Measurements from ENCODE around the gene CYCS.
"Not testable (repeated sequence)": the region's sequence is repeated elsewhere in the genome, so short reads cannot be mapped to it uniquely, and the experiment has no call there.

CYCS gene

GRCh38 chr7:25125137-25125946 is at the start of gene CYCS:
CYCS (minus strand) TSS chr7:25125260; CDS start chr7:25124119, 1,141 bp downstream.
- peak within 1 kb of the TSS; percentile 99 for H3K27ac Mint-ChIP-seq

GRCh38 chr7:25173184-25173583 is 48.1 kb upstream of the CYCS start:
- Mint-ChIP-seq H3K4me3 (no peak overlapping the region), H3K9me3 (no peaks in the 10 kb centered on the region), H3K4me1 (no peaks in the 10 kb centered on the region), H3K27me3 (no peaks in the 10 kb centered on the region), H3K27ac (no peak overlapping the region), H3K36me3 (peaks cover 16% of the 10 kb centered on the region)

More at GRCh38 chr7:25125137-25125946, at the start of gene CYCS:
- no peaks in the 10 kb centered on the region for H3K27me3 Mint-ChIP-seq
- H3K4me1 Mint-ChIP-seq: peaks cover 25% of the 10 kb centered on the region
- H3K4me3 Mint-ChIP-seq: peak within 1 kb of the TSS; percentile 97
- H3K36me3 Mint-ChIP-seq: peaks cover 27% of the 10 kb centered on the region
- no peaks in the 10 kb centered on the region for H3K9me3 Mint-ChIP-seq

GRCh38 chr7:25171516-25171915 is 46.5 kb upstream of the CYCS start:
- H3K36me3 Mint-ChIP-seq: peaks cover 14% of the 10 kb centered on the region
- no peak overlapping the region for H3K4me3 Mint-ChIP-seq
- H3K4me1 Mint-ChIP-seq: no peaks in the 10 kb centered on the region
- no peak overlapping the region for H3K27ac Mint-ChIP-seq
- H3K9me3 Mint-ChIP-seq: no peaks in the 10 kb centered on the region
- no peaks in the 10 kb centered on the region for H3K27me3 Mint-ChIP-seq

- Mint-ChIP-seq H3K36me3 (peaks cover 14% of the 10 kb centered on the region), H3K27ac (no peak overlapping the region), H3K9me3 (no peaks in the 10 kb centered on the region), H3K4me3 (no peak overlapping the region), H3K4me1 (no peaks in the 10 kb centered on the region), H3K27me3 (no peaks in the 10 kb centered on the region)
These were observed 46.0 kb upstream of the CYCS start for GRCh38 chr7:25171071-25171470.

GRCh38 chr7:25169683-25170082 is 44.6 kb upstream of the CYCS start:
- Mint-ChIP-seq H3K36me3 (peaks cover 14% of the 10 kb centered on the region), H3K4me3 (no peak overlapping the region), H3K27me3 (no peaks in the 10 kb centered on the region), H3K9me3 (no peaks in the 10 kb centered on the region), H3K4me1 (no peaks in the 10 kb centered on the region), H3K27ac (no peak overlapping the region)

- no peak overlapping the region for H3K27ac Mint-ChIP-seq
- no peak overlapping the region for H3K4me3 Mint-ChIP-seq
- H3K4me1 Mint-ChIP-seq: no peaks in the 10 kb centered on the region
- peaks cover 11% of the 10 kb centered on the region for H3K36me3 Mint-ChIP-seq
- H3K27me3 Mint-ChIP-seq: no peaks in the 10 kb centered on the region
- H3K9me3 Mint-ChIP-seq: no peaks in the 10 kb centered on the region
These were observed 43.1 kb upstream of the CYCS start for GRCh38 chr7:25168145-25168544.

- Mint-ChIP-seq H3K9me3 (no peaks in the 10 kb centered on the region), H3K36me3 (peaks cover 9% of the 10 kb centered on the region), H3K27me3 (no peaks in the 10 kb centered on the region), H3K4me1 (no peaks in the 10 kb centered on the region), H3K27ac (no peak overlapping the region), H3K4me3 (no peak overlapping the region)
These were observed 42.3 kb upstream of the CYCS start for GRCh38 chr7:25167262-25167843.

GRCh38 chr7:25159983-25160596 is 35.0 kb upstream of the CYCS start:
- H3K36me3 Mint-ChIP-seq, H3K27ac Mint-ChIP-seq, H3K9me3 Mint-ChIP-seq, H3K4me3 Mint-ChIP-seq, H3K4me1 Mint-ChIP-seq, H3K27me3 Mint-ChIP-seq: not testable (repeated sequence)

- H3K4me1 Mint-ChIP-seq: no peaks in the 10 kb centered on the region
- no peaks in the 10 kb centered on the region for H3K9me3 Mint-ChIP-seq
- no peak overlapping the region for H3K4me3 Mint-ChIP-seq
- H3K36me3 Mint-ChIP-seq: peaks cover 16% of the 10 kb centered on the region
- H3K27me3 Mint-ChIP-seq: no peaks in the 10 kb centered on the region
- no peak overlapping the region for H3K27ac Mint-ChIP-seq
These were observed 33.9 kb upstream of the CYCS start for GRCh38 chr7:25158966-25159365.

- Mint-ChIP-seq H3K36me3 (peaks cover 27% of the 10 kb centered on the region), H3K27ac (no peak overlapping the region), H3K9me3 (no peaks in the 10 kb centered on the region), H3K4me1 (peaks cover 5% of the 10 kb centered on the region), H3K4me3 (no peak overlapping the region), H3K27me3 (no peaks in the 10 kb centered on the region)
These were observed 26.7 kb upstream of the CYCS start for GRCh38 chr7:25151773-25152172.

- Mint-ChIP-seq H3K4me1 (peaks cover 5% of the 10 kb centered on the region), H3K9me3 (no peaks in the 10 kb centered on the region), H3K4me3 (no peak overlapping the region), H3K27ac (no peak overlapping the region), H3K36me3 (peaks cover 26% of the 10 kb centered on the region), H3K27me3 (no peaks in the 10 kb centered on the region)
These were observed 24.8 kb upstream of the CYCS start for GRCh38 chr7:25149836-25150235.

- H3K36me3 Mint-ChIP-seq: peaks cover 19% of the 10 kb centered on the region
- H3K9me3 Mint-ChIP-seq: no peaks in the 10 kb centered on the region
- H3K4me1 Mint-ChIP-seq: peaks cover 5% of the 10 kb centered on the region
- no peaks in the 10 kb centered on the region for H3K27me3 Mint-ChIP-seq
- no peak overlapping the region for H3K27ac Mint-ChIP-seq
- H3K4me3 Mint-ChIP-seq: no peak overlapping the region
These were observed 23.9 kb upstream of the CYCS start for GRCh38 chr7:25148772-25149575.

GRCh38 chr7:25143763-25144162 is 18.7 kb upstream of the CYCS start:
- H3K4me3 Mint-ChIP-seq: no peak overlapping the region
- H3K36me3 Mint-ChIP-seq: peaks cover 3% of the 10 kb centered on the region
- H3K9me3 Mint-ChIP-seq: no peaks in the 10 kb centered on the region
- H3K27me3 Mint-ChIP-seq: no peaks in the 10 kb centered on the region
- no peak overlapping the region for H3K27ac Mint-ChIP-seq
- no peaks in the 10 kb centered on the region for H3K4me1 Mint-ChIP-seq

- H3K9me3 Mint-ChIP-seq: no peaks in the 10 kb centered on the region
- no peak overlapping the region for H3K4me3 Mint-ChIP-seq
- no peaks in the 10 kb centered on the region for H3K4me1 Mint-ChIP-seq
- no peak overlapping the region for H3K27ac Mint-ChIP-seq
- no peaks in the 10 kb centered on the region for H3K27me3 Mint-ChIP-seq
- no peaks in the 10 kb centered on the region for H3K36me3 Mint-ChIP-seq
These were observed 14.5 kb upstream of the CYCS start for GRCh38 chr7:25139536-25139935.

- H3K9me3 Mint-ChIP-seq: no peaks in the 10 kb centered on the region
- no peak overlapping the region for H3K27ac Mint-ChIP-seq
- H3K4me1 Mint-ChIP-seq: peaks cover 14% of the 10 kb centered on the region
- no peaks in the 10 kb centered on the region for H3K27me3 Mint-ChIP-seq
- H3K36me3 Mint-ChIP-seq: no peaks in the 10 kb centered on the region
- no peak overlapping the region for H3K4me3 Mint-ChIP-seq
These were observed 9.4 kb upstream of the CYCS start for GRCh38 chr7:25134358-25135010.
